Neuronal stem cell (in vitro differentiated cells): ENCODE measurements around the gene PITPNB.

ENCODE experiments used
- DNase-seq: peaks from one replicate; pipeline ENCODE4 v3.0.0-alpha.2; 2013; ENCODE audit warnings: low spot score
- H2AFZ ChIP-seq: one replicate; pipeline ENCODE4 v1.6.1; 2013; ENCODE audit warnings: mild to moderate bottlenecking, low read length, inconsistent platforms
- H2AK5ac ChIP-seq: 2 replicates; pipeline ENCODE4 v1.6.1; 2013; ENCODE audit warnings: low read depth, mild to moderate bottlenecking, inconsistent platforms, low read length, moderate library complexity, mixed read lengths
- H2BK120ac ChIP-seq: 2 replicates; pipeline ENCODE4 v1.6.1; 2013; ENCODE audit warnings: low read depth, mild to moderate bottlenecking, inconsistent platforms, low read length, moderate library complexity, mixed read lengths
- H2BK12ac ChIP-seq: one replicate; pipeline ENCODE4 v1.6.1; 2013; ENCODE audit warnings: low read length, inconsistent platforms
- H2BK15ac ChIP-seq: 2 replicates; pipeline ENCODE4 v1.6.1; 2013; ENCODE audit warnings: mild to moderate bottlenecking, low read length, inconsistent platforms, mixed read lengths
- H2BK5ac ChIP-seq: one replicate; pipeline ENCODE4 v1.6.1; 2013; ENCODE audit warnings: inconsistent platforms, mild to moderate bottlenecking, low read length, moderate library complexity
- H3K14ac ChIP-seq: one replicate; pipeline ENCODE4 v1.6.1; 2013; ENCODE audit warnings: low read length, inconsistent platforms
- H3K18ac ChIP-seq: 2 replicates; pipeline ENCODE4 v1.6.1; 2013; ENCODE audit warnings: low read length, inconsistent platforms
- H3K23ac ChIP-seq: 2 replicates; pipeline ENCODE4 v1.6.1; 2013; ENCODE audit warnings: low read depth, mild to moderate bottlenecking, mixed read lengths, low read length, inconsistent platforms; ENCODE audit not compliant: poor library complexity
- H3K27ac ChIP-seq: replicated peaks from 3 replicates; pipeline ENCODE4 v1.5.1; 2013; ENCODE audit warnings: low read length, inconsistent platforms
- H3K27me3 ChIP-seq, 3 experiments: 2 replicates each; pipeline ENCODE4 v1.6.1; 2013; ENCODE audit warnings: low read length in 3 of 3, mild to moderate bottlenecking in 2 of 3, inconsistent platforms in 1 of 3, low read depth in 1 of 3, mixed read lengths in 1 of 3, moderate library complexity in 1 of 3; ENCODE audit not compliant: control insufficient read depth in 3 of 3, insufficient read depth in 3 of 3
- H3K36me3 ChIP-seq, 2 donors: replicated peaks in 1 of 2; 2 replicates each; pipeline ENCODE4 v1.6.1; 2013; ENCODE audit warnings: low read length in 2 of 2; ENCODE audit not compliant: control insufficient read depth in 2 of 2, insufficient read depth in 2 of 2
- H3K4ac ChIP-seq: 2 replicates; pipeline ENCODE4 v1.6.1; 2013; ENCODE audit warnings: inconsistent platforms, mild to moderate bottlenecking, low read length, moderate library complexity
- H3K4me1 ChIP-seq, 2 donors: 1 replicate in 1 of 2; 2 replicates in 1 of 2; pipeline ENCODE4 v1.6.1; 2013; ENCODE audit warnings: low read length in 2 of 2, low read depth in 1 of 2; ENCODE audit not compliant: control insufficient read depth in 2 of 2, insufficient read depth in 1 of 2
- H3K4me2 ChIP-seq: one replicate; pipeline ENCODE4 v1.6.1; 2013; ENCODE audit warnings: mild to moderate bottlenecking, low read length, inconsistent platforms; ENCODE audit not compliant: insufficient read depth, poor library complexity, severe bottlenecking
- H3K4me3 ChIP-seq, 2 donors: 2 replicates each; pipeline ENCODE4 v1.5.1; 2013; ENCODE audit warnings: low read length in 2 of 2, mild to moderate bottlenecking in 2 of 2, inconsistent platforms in 1 of 2, moderate library complexity in 1 of 2
- H3K79me1 ChIP-seq: one replicate; pipeline ENCODE4 v1.6.1; 2013; ENCODE audit warnings: low read depth, mild to moderate bottlenecking, inconsistent platforms, low read length, moderate library complexity
- H3K9ac ChIP-seq: one replicate; pipeline ENCODE4 v1.6.1; 2013; ENCODE audit warnings: mild to moderate bottlenecking, low read depth, low read length, inconsistent platforms; ENCODE audit not compliant: poor library complexity
- H3K9me3 ChIP-seq, 2 donors: replicated peaks in 1 of 2; 2 replicates each; pipeline versions ENCODE3 to v1.6.1; 2013; ENCODE audit warnings: low read length in 2 of 2, mild to moderate bottlenecking in 2 of 2, inconsistent platforms in 1 of 2, low read depth in 1 of 2, mixed read lengths in 1 of 2, moderate library complexity in 1 of 2; ENCODE audit not compliant: control insufficient read depth in 2 of 2, insufficient read depth in 1 of 2
- H4K8ac ChIP-seq: one replicate; pipeline ENCODE4 v1.6.1; 2013; ENCODE audit warnings: low read depth, mild to moderate bottlenecking, inconsistent platforms, low read length, moderate library complexity
- H4K91ac ChIP-seq: one replicate; pipeline ENCODE4 v1.6.1; 2013; ENCODE audit warnings: low read length, low read depth, mild to moderate bottlenecking, inconsistent platforms; ENCODE audit not compliant: poor library complexity
- WGBS, 2 donors: extraction: QIAGEN DNeasy Blood & Tissue Kit; methylation state at CpG; one replicate each; pipeline ENCODE4 v1.1.7; 2013; ENCODE audit warnings: missing lambda C conversion rate in 2 of 2, mixed read lengths in 1 of 2; ENCODE audit not compliant: insufficient read length in 2 of 2, insufficient replicate concordance in 1 of 2; ENCODE audit errors: extremely low coverage in 2 of 2; 5-methylcytosine and 5-hydroxymethylcytosine counted together

The PITPNB gene

GRCh38 chr22:27961680-27962079 is 42.6 kb upstream of the PITPNB start:
- peaks cover 0 to 6% of the 10 kb centered on the region in 2 donors for H3K4me1 ChIP-seq
- no peak overlapping the region for H2AFZ ChIP-seq
- no peak overlapping the region for H4K8ac ChIP-seq
- H3K14ac ChIP-seq = no peak overlapping the region
- no peak overlapping the region for H2BK120ac ChIP-seq
- no peaks in the 10 kb centered on the region for H3K36me3 ChIP-seq
- no peak overlapping the region for H3K18ac ChIP-seq
- H3K4me2 ChIP-seq = no peak overlapping the region
- no peak overlapping the region for H3K9ac ChIP-seq
- H3K27ac ChIP-seq = no peak overlapping the region
- peaks cover 0 to 7% of the 10 kb centered on the region in 2 donors for H3K9me3 ChIP-seq
- H4K91ac ChIP-seq = no peak overlapping the region
- no peak overlapping the region for H2BK15ac ChIP-seq
- H3K4ac ChIP-seq = no peak overlapping the region
- no peak overlapping the region for H3K23ac ChIP-seq
- DNase-seq = no peak
- no peak overlapping the region for H2AK5ac ChIP-seq
- no peaks in the 10 kb centered on the region for H3K79me1 ChIP-seq
- no CpG with 5 or more reads among the region's 1 CpG for WGBS, 2 donors
- H2BK5ac ChIP-seq = no peak overlapping the region
- no peak overlapping the region for H2BK12ac ChIP-seq
- no peak overlapping the region for H3K4me3 ChIP-seq
- no peaks in the 10 kb centered on the region for H3K27me3 ChIP-seq

- no peak overlapping the region for H3K27ac ChIP-seq
Observed at GRCh38 chr22:27961182-27961581, 42.1 kb upstream of the PITPNB start.

GRCh38 chr22:27959335-27960090 is 40.5 kb upstream of the PITPNB start:
- WGBS, 2 donors = no CpG with 5 or more reads among the region's 8 CpGs
- peaks cover 0 to 6% of the 10 kb centered on the region in 2 donors for H3K4me1 ChIP-seq
- no peak overlapping the region for H4K8ac ChIP-seq
- no peaks in the 10 kb centered on the region for H3K79me1 ChIP-seq
- H2BK15ac ChIP-seq = no peak overlapping the region
- no peak overlapping the region for H3K4me3 ChIP-seq
- no peak overlapping the region for H4K91ac ChIP-seq
- no peak overlapping the region for H3K14ac ChIP-seq
- H3K27ac ChIP-seq = no peak overlapping the region
- H3K23ac ChIP-seq = no peak overlapping the region
- no peaks in the 10 kb centered on the region for H3K27me3 ChIP-seq
- H3K36me3 ChIP-seq = no peaks in the 10 kb centered on the region
- no peak overlapping the region for H2AFZ ChIP-seq
- peaks cover 0 to 17% of the 10 kb centered on the region in 2 donors for H3K9me3 ChIP-seq
- no peak overlapping the region for H3K18ac ChIP-seq
- no peak overlapping the region for H3K9ac ChIP-seq
- no peak overlapping the region for H2BK5ac ChIP-seq
- no peak overlapping the region for H2AK5ac ChIP-seq
- no peak overlapping the region for H2BK120ac ChIP-seq
- H2BK12ac ChIP-seq = no peak overlapping the region
- no peak overlapping the region for H3K4ac ChIP-seq
- H3K4me2 ChIP-seq = no peak overlapping the region
- DNase-seq = no peak

More at GRCh38 chr22:27961182-27961581, 42.1 kb upstream of the PITPNB start:
- Histone ChIP-seq H2BK120ac (no peak overlapping the region), H3K27me3 (no peaks in the 10 kb centered on the region), H2AFZ (no peak overlapping the region), H3K18ac (no peak overlapping the region), H4K8ac (no peak overlapping the region), H2BK12ac (no peak overlapping the region), H3K14ac (no peak overlapping the region), H3K79me1 (no peaks in the 10 kb centered on the region), H3K9me3 (peaks cover 0 to 11% of the 10 kb centered on the region in 2 donors), H3K4ac (no peak overlapping the region), H2AK5ac (no peak overlapping the region), H3K9ac (no peak overlapping the region), H2BK5ac (no peak overlapping the region), H3K4me3 (no peak overlapping the region), H4K91ac (no peak overlapping the region), H3K36me3 (no peaks in the 10 kb centered on the region), H3K23ac (no peak overlapping the region), H3K4me2 (no peak overlapping the region), H2BK15ac (no peak overlapping the region), H3K4me1 (peaks cover 0 to 6% of the 10 kb centered on the region in 2 donors)
- WGBS, 2 donors = no CpG with 5 or more reads among the region's 4 CpGs
- no peak for DNase-seq

- WGBS, 2 donors = no CpG with 5 or more reads among the region's 3 CpGs
Observed at GRCh38 chr22:27952779-27953178, 33.7 kb upstream of the PITPNB start.

More at GRCh38 chr22:27952779-27953178, 33.7 kb upstream of the PITPNB start:
- no peaks in the 10 kb centered on the region for H3K4me1 ChIP-seq
- no peaks in the 10 kb centered on the region for H3K27me3 ChIP-seq
- no peak overlapping the region for H3K4me2 ChIP-seq
- no peak overlapping the region for H2BK15ac ChIP-seq
- H2BK12ac ChIP-seq = no peak overlapping the region
- H3K23ac ChIP-seq = no peak overlapping the region
- no peak overlapping the region for H4K91ac ChIP-seq
- peaks cover 0 to 17% of the 10 kb centered on the region in 2 donors for H3K9me3 ChIP-seq
- H3K18ac ChIP-seq = no peak overlapping the region
- no peak for DNase-seq
- H4K8ac ChIP-seq = no peak overlapping the region
- no peaks in the 10 kb centered on the region for H3K79me1 ChIP-seq
- H2AK5ac ChIP-seq = no peak overlapping the region
- no peak overlapping the region for H3K27ac ChIP-seq
- H3K14ac ChIP-seq = no peak overlapping the region
- no peak overlapping the region for H3K9ac ChIP-seq
- H3K4ac ChIP-seq = no peak overlapping the region
- no peak overlapping the region for H2AFZ ChIP-seq
- no peak overlapping the region for H2BK120ac ChIP-seq
- no peak overlapping the region for H2BK5ac ChIP-seq
- H3K36me3 ChIP-seq = no peaks in the 10 kb centered on the region
- H3K4me3 ChIP-seq = no peak overlapping the region
